ENCODE measurements around the gene RNF166.
A peak's percentile ranks its signal among the peaks of the same experiment; 100 is the strongest.

The RNF166 gene

GRCh38 chr16:88691129-88691813 lies 14.9 kb downstream of the RNF166 start:
- DNase-seq = no peak

GRCh38 chr16:88690341-88691128 lies 15.7 kb downstream of the RNF166 start:
- DNase-seq = no peak

GRCh38 chr16:88688013-88688778 lies 18.0 kb downstream of the RNF166 start:
- peak; percentile 32 for DNase-seq

- DNase-seq = no peak
Measured at GRCh38 chr16:88687676-88688012, 18.6 kb downstream of the RNF166 start.

- DNase-seq = no peak
Measured at GRCh38 chr16:88687254-88687576, 19.0 kb downstream of the RNF166 start.

GRCh38 chr16:88686439-88687253 lies 19.6 kb downstream of the RNF166 start, which contains the start of gene SNAI3:
Gene SNAI3 (minus strand): TSS chr16:88686507. CDS start chr16:88686406, 101 bp downstream.
- DNase-seq = peak; percentile 31

- no peak for DNase-seq
Measured at GRCh38 chr16:88686062-88686438, 20.2 kb downstream of the RNF166 start.

GRCh38 chr16:88685156-88686061 lies 20.8 kb downstream of the RNF166 start:
- no peak for DNase-seq

GRCh38 chr16:88684569-88685155 lies 21.5 kb downstream of the RNF166 start:
- no peak for DNase-seq

- DNase-seq = no peak
Measured at GRCh38 chr16:88681709-88682451, 24.3 kb downstream of the RNF166 start.

GRCh38 chr16:88681084-88681680 lies 25.0 kb downstream of the RNF166 start:
- DNase-seq = no peak

- no peak for DNase-seq
Measured at GRCh38 chr16:88680554-88681083, 25.6 kb downstream of the RNF166 start.

- DNase-seq = no peak
Measured at GRCh38 chr16:88678224-88678979, 27.8 kb downstream of the RNF166 start.

- DNase-seq = no peak
Measured at GRCh38 chr16:88677721-88678120, 28.5 kb downstream of the RNF166 start.

- DNase-seq = no peak
Measured at GRCh38 chr16:88676502-88677242, 29.5 kb downstream of the RNF166 start.

- no peak for DNase-seq
Measured at GRCh38 chr16:88673716-88674379, 32.4 kb downstream of the RNF166 start.

GRCh38 chr16:88672776-88673175 lies 33.4 kb downstream of the RNF166 start:
- no peak for DNase-seq

- DNase-seq = no peak
Measured at GRCh38 chr16:88671806-88672205, 34.4 kb downstream of the RNF166 start.
